ENCODE data around the gene RNF115. TPM values are rescaled to one million over a fixed set of nuclear protein-coding genes. Genes with fewer than 3 reads are reported as not detected.

RNF115 gene
- total RNA-seq, 1 donor from 2014 or later: 13.9 TPM

GRCh38 chr1:145705622-145706021 is 118.3 kb downstream of the RNF115 start:
- Mint-ChIP-seq H3K27me3 (ENCODE audit: low read depth) (peaks cover 3% of the 10 kb centered on the region), H3K4me1 (peaks cover 6% of the 10 kb centered on the region), H3K27ac (no peak overlapping the region), H3K4me3 (no peak overlapping the region), H3K9me3 (no peaks in the 10 kb centered on the region), H3K36me3 (no peaks in the 10 kb centered on the region)
- DNase-seq (ENCODE audit: low spot score in 2 of 2, unreplicated experiment in 2 of 2): no peak
- TF ChIP-seq, protein P1, sequence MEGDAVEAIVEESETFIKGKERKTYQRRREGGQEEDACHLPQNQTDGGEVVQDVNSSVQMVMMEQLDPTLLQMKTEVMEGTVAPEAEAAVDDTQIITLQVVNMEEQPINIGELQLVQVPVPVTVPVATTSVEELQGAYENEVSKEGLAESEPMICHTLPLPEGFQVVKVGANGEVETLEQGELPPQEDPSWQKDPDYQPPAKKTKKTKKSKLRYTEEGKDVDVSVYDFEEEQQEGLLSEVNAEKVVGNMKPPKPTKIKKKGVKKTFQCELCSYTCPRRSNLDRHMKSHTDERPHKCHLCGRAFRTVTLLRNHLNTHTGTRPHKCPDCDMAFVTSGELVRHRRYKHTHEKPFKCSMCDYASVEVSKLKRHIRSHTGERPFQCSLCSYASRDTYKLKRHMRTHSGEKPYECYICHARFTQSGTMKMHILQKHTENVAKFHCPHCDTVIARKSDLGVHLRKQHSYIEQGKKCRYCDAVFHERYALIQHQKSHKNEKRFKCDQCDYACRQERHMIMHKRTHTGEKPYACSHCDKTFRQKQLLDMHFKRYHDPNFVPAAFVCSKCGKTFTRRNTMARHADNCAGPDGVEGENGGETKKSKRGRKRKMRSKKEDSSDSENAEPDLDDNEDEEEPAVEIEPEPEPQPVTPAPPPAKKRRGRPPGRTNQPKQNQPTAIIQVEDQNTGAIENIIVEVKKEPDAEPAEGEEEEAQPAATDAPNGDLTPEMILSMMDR (IDR thresholded peaks at IDR 0.05; ENCODE audit: unreplicated experiment): no peak

- Mint-ChIP-seq H3K36me3 (no peaks in the 10 kb centered on the region), H3K27me3 (ENCODE audit: low read depth) (peaks cover 3% of the 10 kb centered on the region), H3K4me1 (peaks cover under 1% of the 10 kb centered on the region), H3K4me3 (no peak overlapping the region), H3K9me3 (no peaks in the 10 kb centered on the region), H3K27ac (no peak overlapping the region)
- DNase-seq (ENCODE audit: low spot score in 2 of 2, unreplicated experiment in 2 of 2): no peak
- TF ChIP-seq, protein P1 (IDR thresholded peaks at IDR 0.05; ENCODE audit: unreplicated experiment): no peak
These were observed 121.1 kb downstream of the RNF115 start for GRCh38 chr1:145702826-145703225.

- Mint-ChIP-seq H3K9me3 (no peaks in the 10 kb centered on the region), H3K27me3 (ENCODE audit: low read depth) (peaks cover 3% of the 10 kb centered on the region), H3K27ac (no peak overlapping the region), H3K36me3 (no peaks in the 10 kb centered on the region), H3K4me3 (no peak overlapping the region), H3K4me1 (no peaks in the 10 kb centered on the region)
- TF ChIP-seq, protein P1 (IDR thresholded peaks at IDR 0.05; ENCODE audit: unreplicated experiment): no peak
- DNase-seq (ENCODE audit: low spot score in 2 of 2, unreplicated experiment in 2 of 2): no peak
These were observed 121.8 kb downstream of the RNF115 start for GRCh38 chr1:145702052-145702451.

GRCh38 chr1:145701306-145701862 is 122.5 kb downstream of the RNF115 start:
- DNase-seq (ENCODE audit: low spot score in 2 of 2, unreplicated experiment in 2 of 2): no peak
- no peaks in the 10 kb centered on the region for H3K9me3 Mint-ChIP-seq
- no peak overlapping the region for H3K27ac Mint-ChIP-seq
- H3K27me3 Mint-ChIP-seq (ENCODE audit: low read depth): peaks cover 3% of the 10 kb centered on the region
- no peaks in the 10 kb centered on the region for H3K36me3 Mint-ChIP-seq
- no peak overlapping the region for H3K4me3 Mint-ChIP-seq
- TF ChIP-seq, protein P1 (IDR thresholded peaks at IDR 0.05; ENCODE audit: unreplicated experiment): no peak
- H3K4me1 Mint-ChIP-seq: no peaks in the 10 kb centered on the region

GRCh38 chr1:145696630-145696960 is 127.3 kb downstream of the RNF115 start:
- H3K27me3 Mint-ChIP-seq (ENCODE audit: low read depth): no peaks in the 10 kb centered on the region
- no peak overlapping the region for H3K27ac Mint-ChIP-seq
- no peaks in the 10 kb centered on the region for H3K4me1 Mint-ChIP-seq
- H3K9me3 Mint-ChIP-seq: no peaks in the 10 kb centered on the region
- DNase-seq (ENCODE audit: low spot score in 2 of 2, unreplicated experiment in 2 of 2): no peak
- H3K4me3 Mint-ChIP-seq: no peak overlapping the region
- H3K36me3 Mint-ChIP-seq: no peaks in the 10 kb centered on the region
- TF ChIP-seq, protein P1 (IDR thresholded peaks at IDR 0.05; ENCODE audit: unreplicated experiment): no peak

Data from mesothelial cell of epicardium (in vitro differentiated cells).